Calu3 (cell line): ENCODE measurements around the gene LRRC27. TPM values are rescaled to one million over a fixed set of nuclear protein-coding genes. Genes with fewer than 3 reads are reported as not detected.
"Not testable (repeated sequence)": the region's sequence is repeated elsewhere in the genome, so short reads cannot be mapped to it uniquely, and the experiment has no call there.

Experiments
- BruUV-seq: library from RNA; stranded (reverse); fragments of 400-500 nt; replicated peaks from 2 replicates; lab custom pipeline; 2021; lab: Mats Ljungman, UMichigan
- CTCF ChIA-PET: fragments of 300-600 bp; sonication (Branson Sonifier 250); formaldehyde crosslinking; loops from one replicate; lab custom pipeline; 2022; ENCODE audit warnings: antibody characterized with exemption; lab: Charles Lee
- DNase-seq: peaks from one replicate; pipeline ENCODE4 v3.0.0; 2022
- H3K27ac Mint-ChIP-seq: one replicate; pipeline ENCODE4 v1.8.0; 2022; ENCODE audit warnings: mixed read lengths; ENCODE audit not compliant: unreplicated experiment
- H3K27me3 Mint-ChIP-seq: one replicate; pipeline ENCODE4 v1.8.0; 2022; ENCODE audit warnings: mixed read lengths; ENCODE audit not compliant: unreplicated experiment
- H3K36me3 Mint-ChIP-seq: one replicate; pipeline ENCODE4 v1.8.0; 2022; ENCODE audit warnings: mild to moderate bottlenecking, moderate library complexity, mixed read lengths; ENCODE audit not compliant: insufficient read depth, unreplicated experiment
- H3K4me1 Mint-ChIP-seq: one replicate; pipeline ENCODE4 v1.8.0; 2022; ENCODE audit warnings: mild to moderate bottlenecking, low read depth, mixed read lengths; ENCODE audit not compliant: unreplicated experiment
- H3K4me3 Mint-ChIP-seq: one replicate; pipeline ENCODE4 v1.8.0; 2022; ENCODE audit warnings: mild to moderate bottlenecking, low read depth, moderate library complexity, mixed read lengths; ENCODE audit not compliant: unreplicated experiment
- H3K9me3 Mint-ChIP-seq: one replicate; pipeline ENCODE4 v1.8.0; 2022; ENCODE audit warnings: low read depth, mixed read lengths; ENCODE audit not compliant: unreplicated experiment
- CTCF ChIP-seq: fragments of 200-600 bp; IDR thresholded peaks from one replicate; pipeline ENCODE4 v1.8.0; 2022; ENCODE audit warnings: antibody characterized with exemption; ENCODE audit not compliant: unreplicated experiment
- intact Hi-C: fragments of 100-400 bp; cut with micrococcal nuclease; formaldehyde crosslinking; loops from one replicate; pipeline ENCODE4 v1.10.0; 2022; ENCODE audit not compliant: unreplicated experiment
- total RNA-seq: library from RNA; stranded (reverse); gene quantifications from 2 replicates; pipeline ENCODE4 v1.2.3, GENCODE V29; 2022

LRRC27 gene
- total RNA-seq, 1 experiment from 2014 or later, result 4.6 TPM

GRCh38 chr10:132377326-132377725 is 45.3 kb downstream of the LRRC27 start:
- no TSS peak for BruUV-seq
- Mint-ChIP-seq H3K27ac (no peak overlapping the region), H3K36me3 (no peaks in the 10 kb centered on the region), H3K27me3 (peaks cover 13% of the 10 kb centered on the region), H3K4me1 (no peaks in the 10 kb centered on the region), H3K4me3 (no peak overlapping the region), H3K9me3 (no peaks in the 10 kb centered on the region)
- no peak for TF ChIP-seq CTCF
- DNase-seq, result no peak
- intact Hi-C loops, result no loop called here
- CTCF ChIA-PET, result no interaction called here

- DNase-seq, CTCF ChIA-PET, intact Hi-C loops, H3K36me3 Mint-ChIP-seq, H3K9me3 Mint-ChIP-seq, H3K4me3 Mint-ChIP-seq, BruUV-seq, H3K4me1 Mint-ChIP-seq, H3K27ac Mint-ChIP-seq: not testable (repeated sequence)
- H3K27me3 Mint-ChIP-seq, result peaks cover 22% of the 10 kb centered on the region
Measured at GRCh38 chr10:132379026-132379425, 47.0 kb downstream of the LRRC27 start.

- H3K4me1 Mint-ChIP-seq, H3K4me3 Mint-ChIP-seq, CTCF ChIA-PET, H3K9me3 Mint-ChIP-seq, H3K36me3 Mint-ChIP-seq, DNase-seq, H3K27ac Mint-ChIP-seq, intact Hi-C loops, BruUV-seq: not testable (repeated sequence)
- peaks cover 22% of the 10 kb centered on the region for H3K27me3 Mint-ChIP-seq
Measured at GRCh38 chr10:132380986-132381385, 49.0 kb downstream of the LRRC27 start.

GRCh38 chr10:132381741-132382140 is 49.7 kb downstream of the LRRC27 start:
- Mint-ChIP-seq H3K27me3 (peaks cover 22% of the 10 kb centered on the region), H3K4me3 (no peak overlapping the region), H3K27ac (no peak overlapping the region), H3K36me3 (no peaks in the 10 kb centered on the region), H3K9me3 (no peaks in the 10 kb centered on the region), H3K4me1 (peaks cover 6% of the 10 kb centered on the region)
- DNase-seq, result no peak
- BruUV-seq, result no TSS peak
- no peak for TF ChIP-seq CTCF
- CTCF ChIA-PET, result no interaction called here
- intact Hi-C loops, result no loop called here

GRCh38 chr10:132382231-132382922 is 50.4 kb downstream of the LRRC27 start:
- H3K27ac Mint-ChIP-seq, result no peak overlapping the region
- peaks cover 22% of the 10 kb centered on the region for H3K27me3 Mint-ChIP-seq
- BruUV-seq, result no TSS peak
- H3K4me3 Mint-ChIP-seq, result no peak overlapping the region
- H3K36me3 Mint-ChIP-seq, result no peaks in the 10 kb centered on the region
- intact Hi-C loops, result no loop called here
- CTCF ChIA-PET, result no interaction called here
- TF ChIP-seq CTCF, result no peak
- peaks cover 6% of the 10 kb centered on the region for H3K4me1 Mint-ChIP-seq
- no peaks in the 10 kb centered on the region for H3K9me3 Mint-ChIP-seq
- DNase-seq, result no peak
